Measurements from ENCODE around the gene DDR2. TPM values are rescaled to one million over a fixed set of nuclear protein-coding genes. Genes with fewer than 3 reads are reported as not detected.
"Not testable (repeated sequence)": the region's sequence is repeated elsewhere in the genome, so short reads cannot be mapped to it uniquely, and the experiment has no call there.

Gene DDR2
- total RNA-seq, 4 donors from 2014 or later = 40.9 to 88.8 (median 56.6) TPM

- TF ChIP-seq POLR2A (IDR thresholded peaks at IDR 0.05) = peak in 1 of 2 donors; percentile 80
- TF ChIP-seq, protein P1, sequence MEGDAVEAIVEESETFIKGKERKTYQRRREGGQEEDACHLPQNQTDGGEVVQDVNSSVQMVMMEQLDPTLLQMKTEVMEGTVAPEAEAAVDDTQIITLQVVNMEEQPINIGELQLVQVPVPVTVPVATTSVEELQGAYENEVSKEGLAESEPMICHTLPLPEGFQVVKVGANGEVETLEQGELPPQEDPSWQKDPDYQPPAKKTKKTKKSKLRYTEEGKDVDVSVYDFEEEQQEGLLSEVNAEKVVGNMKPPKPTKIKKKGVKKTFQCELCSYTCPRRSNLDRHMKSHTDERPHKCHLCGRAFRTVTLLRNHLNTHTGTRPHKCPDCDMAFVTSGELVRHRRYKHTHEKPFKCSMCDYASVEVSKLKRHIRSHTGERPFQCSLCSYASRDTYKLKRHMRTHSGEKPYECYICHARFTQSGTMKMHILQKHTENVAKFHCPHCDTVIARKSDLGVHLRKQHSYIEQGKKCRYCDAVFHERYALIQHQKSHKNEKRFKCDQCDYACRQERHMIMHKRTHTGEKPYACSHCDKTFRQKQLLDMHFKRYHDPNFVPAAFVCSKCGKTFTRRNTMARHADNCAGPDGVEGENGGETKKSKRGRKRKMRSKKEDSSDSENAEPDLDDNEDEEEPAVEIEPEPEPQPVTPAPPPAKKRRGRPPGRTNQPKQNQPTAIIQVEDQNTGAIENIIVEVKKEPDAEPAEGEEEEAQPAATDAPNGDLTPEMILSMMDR (IDR thresholded peaks at IDR 0.05) = peak in 2 of 6 experiments; percentile 27 to 28
- H3K9me3 ChIP-seq; H3K4me1 ChIP-seq; intact Hi-C loops (cut with DNase I); H3K36me3 ChIP-seq; H3K27me3 ChIP-seq: not testable (repeated sequence)
- DNase-seq = peak; percentile 82 to 83
- Histone ChIP-seq H3K4me3 (replicated peaks in 1 of 3) (peak within 1 kb of the TSS in 2 of 3 donors; percentile 27 to 34), H3K27ac (peak within 1 kb of the TSS; percentile 83 to 99 (median 88))
- 3 to 6% methylated on average over 8 to 22 of the region's 49 CpGs for WGBS, 2 donors
Measured at GRCh38 chr1:162790303-162790984, 158.2 kb downstream of the DDR2 start, which contains the start of gene HSD17B7. Gene HSD17B7, plus strand, starts transcription at chr1:162790702. Its CDS starts 99 bp downstream, at chr1:162790801.

GRCh38 chr1:162790985-162791357 lies 158.7 kb downstream of the DDR2 start:
- H3K27me3 ChIP-seq; H3K36me3 ChIP-seq; H3K4me1 ChIP-seq; intact Hi-C loops (cut with DNase I); H3K9me3 ChIP-seq: not testable (repeated sequence)
- DNase-seq = peak in 1 of 2 donors; percentile 6
- 0% methylated on average over 6 to 7 of the region's 8 CpGs for WGBS, 2 donors
- Histone ChIP-seq H3K4me3 (replicated peaks in 1 of 3) (peak overlapping the region in 2 of 3 donors; percentile 27 to 34), H3K27ac (peak overlapping the region in 2 of 3 donors; percentile 58 to 99)

- H3K27me3 ChIP-seq; H3K9me3 ChIP-seq; H3K36me3 ChIP-seq; DNase-seq; intact Hi-C loops (cut with DNase I); H3K4me1 ChIP-seq; H3K27ac ChIP-seq; H3K4me3 ChIP-seq (replicated peaks in 1 of 3): not testable (repeated sequence)
- WGBS, 2 donors = 90 to 96% methylated on average over 1 of the region's 1 CpG
Measured at GRCh38 chr1:162794284-162794683, 162.0 kb downstream of the DDR2 start.

DNA sequence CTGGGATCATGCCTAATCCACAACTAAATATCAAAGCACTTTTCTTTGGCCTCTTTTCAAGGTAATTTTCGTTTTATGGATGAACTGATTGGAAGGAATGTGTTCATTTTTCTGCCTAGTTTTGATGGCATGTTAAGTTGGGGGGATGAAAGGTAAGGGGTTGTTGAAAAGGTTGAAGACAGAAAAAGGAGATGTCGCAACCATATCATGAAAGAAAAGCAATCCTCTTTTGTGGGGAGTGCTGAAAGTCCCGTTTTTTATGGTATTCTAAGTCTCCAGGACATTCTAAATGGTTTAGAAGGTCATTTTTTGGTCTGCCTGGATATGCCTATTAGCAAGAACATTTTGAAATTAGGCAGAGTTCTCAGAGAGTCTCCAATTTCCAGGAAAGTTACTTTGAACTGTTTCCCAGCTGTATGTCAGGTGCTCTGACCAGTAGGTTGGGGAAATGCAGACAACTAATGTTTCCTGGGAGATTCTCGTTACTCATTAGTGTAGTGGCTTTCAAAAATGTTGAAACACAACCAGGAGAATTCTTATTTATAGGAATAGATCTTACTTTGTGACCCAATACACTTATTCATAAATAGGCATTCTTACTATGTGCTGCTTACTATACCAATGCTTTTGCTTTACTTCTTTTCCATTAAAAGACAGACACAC lies 164.5 kb downstream of the DDR2 start:
- H3K4me3 ChIP-seq (replicated peaks in 1 of 3); H3K27me3 ChIP-seq; H3K9me3 ChIP-seq; H3K4me1 ChIP-seq; intact Hi-C loops (cut with DNase I); H3K27ac ChIP-seq; DNase-seq: not testable (repeated sequence)
- peaks cover 0 to 18% of the 10 kb centered on the region in 2 donors for H3K36me3 ChIP-seq
- 62 to 67% methylated on average over 4 of the region's 4 CpGs for WGBS, 2 donors

- WGBS, 2 donors = 50 to 60% methylated on average over 6 of the region's 6 CpGs
- H3K27ac ChIP-seq; H3K4me1 ChIP-seq; intact Hi-C loops (cut with DNase I); H3K4me3 ChIP-seq (replicated peaks in 1 of 3); H3K9me3 ChIP-seq; H3K27me3 ChIP-seq: not testable (repeated sequence)
- peaks cover 0 to 18% of the 10 kb centered on the region in 2 donors for H3K36me3 ChIP-seq
- TF ChIP-seq, protein P1 (IDR thresholded peaks at IDR 0.05) = peak in 3 of 6 experiments; percentile 40 to 62 (median 45)
- DNase-seq = peak; percentile 66 to 72
Measured at GRCh38 chr1:162799995-162800830, 167.9 kb downstream of the DDR2 start.

DNA sequence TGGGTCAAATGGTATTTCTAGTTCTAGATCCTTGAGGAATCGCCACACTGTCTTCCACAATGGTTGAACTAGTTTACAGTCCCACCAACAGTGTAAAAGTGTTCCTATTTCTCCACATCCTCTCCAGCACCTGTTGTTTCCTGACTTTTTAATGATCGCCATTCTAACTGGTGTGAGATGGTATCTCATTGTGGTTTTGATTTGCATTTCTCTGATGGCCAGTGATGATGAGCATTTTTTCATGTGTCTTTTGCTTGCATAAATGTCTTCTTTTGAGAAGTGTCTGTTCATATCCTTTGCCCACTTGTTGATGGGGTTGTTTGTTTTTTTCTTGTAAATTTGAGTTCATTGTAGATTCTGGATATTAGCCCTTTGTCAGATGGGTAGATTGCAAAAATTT lies 175.2 kb downstream of the DDR2 start:
- WGBS, 2 donors = 100% methylated on average over 2 of the region's 2 CpGs
- DNase-seq; intact Hi-C loops (cut with DNase I); H3K4me3 ChIP-seq (replicated peaks in 1 of 3); H3K9me3 ChIP-seq; H3K36me3 ChIP-seq; H3K4me1 ChIP-seq; H3K27ac ChIP-seq; H3K27me3 ChIP-seq: not testable (repeated sequence)

GRCh38 chr1:162812357-162812756 lies 180.1 kb downstream of the DDR2 start:
- H3K4me3 ChIP-seq (replicated peaks in 1 of 3); H3K27ac ChIP-seq; H3K9me3 ChIP-seq; H3K4me1 ChIP-seq; DNase-seq; H3K36me3 ChIP-seq; intact Hi-C loops (cut with DNase I); H3K27me3 ChIP-seq: not testable (repeated sequence)
- 98 to 100% methylated on average over 2 of the region's 2 CpGs for WGBS, 2 donors

DNA sequence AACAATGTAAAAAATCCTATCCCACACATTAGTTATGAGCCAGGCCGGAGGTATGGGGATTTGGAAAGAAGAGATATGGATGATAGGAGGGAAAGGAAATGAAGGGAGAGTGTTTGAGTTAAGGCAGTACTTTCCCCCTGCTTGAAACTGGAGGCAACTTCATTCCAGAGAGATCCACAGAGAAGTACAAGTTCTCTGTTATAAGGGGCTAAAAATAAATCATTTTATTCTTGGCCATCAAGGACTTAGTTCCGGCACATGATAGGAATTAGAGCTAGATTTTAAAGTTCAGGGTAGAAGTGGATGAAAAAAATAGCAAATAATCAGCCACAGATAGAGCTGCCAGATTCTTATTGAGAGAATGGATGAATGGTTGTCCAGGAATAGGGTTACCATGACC lies 185.9 kb downstream of the DDR2 start:
- intact Hi-C loops (cut with DNase I); H3K4me3 ChIP-seq (replicated peaks in 1 of 3); H3K9me3 ChIP-seq; H3K27ac ChIP-seq; DNase-seq; H3K4me1 ChIP-seq; H3K27me3 ChIP-seq; H3K36me3 ChIP-seq: not testable (repeated sequence)
- 87 to 90% methylated on average over 2 of the region's 2 CpGs for WGBS, 2 donors

DNA sequence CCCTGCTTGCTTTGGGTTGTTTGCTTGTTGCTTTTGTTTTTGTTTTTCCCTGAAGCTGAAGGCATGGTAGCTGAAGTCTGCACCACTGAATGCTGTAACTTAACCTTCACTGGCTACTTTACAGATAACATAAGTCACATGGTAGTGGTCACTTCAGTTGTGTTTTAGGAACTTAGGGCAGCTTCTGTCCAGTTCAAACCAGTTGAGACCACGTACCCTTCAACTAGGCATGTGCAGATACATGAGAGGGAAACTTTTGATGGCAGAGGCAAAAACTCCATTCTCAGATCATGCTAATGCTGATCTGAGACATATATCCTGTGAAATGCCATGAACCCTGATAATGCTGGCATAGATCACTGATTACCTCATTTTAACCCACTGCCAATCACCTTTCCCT lies 186.4 kb downstream of the DDR2 start:
- intact Hi-C loops (cut with DNase I); H3K27me3 ChIP-seq; H3K36me3 ChIP-seq; H3K9me3 ChIP-seq; DNase-seq; H3K4me1 ChIP-seq; H3K4me3 ChIP-seq (replicated peaks in 1 of 3); H3K27ac ChIP-seq: not testable (repeated sequence)
- WGBS, 2 donors = 82 to 88% methylated on average over 1 of the region's 1 CpG
